GM19099 (cell line): Measurements from ENCODE around the gene ACMSD.

Experiments
- POLR2A ChIP-seq: IDR thresholded peaks from 3 replicates; pipeline ENCODE4 v1.6.1; 2011; ENCODE audit warnings: low read depth; ENCODE audit not compliant: insufficient read length; ENCODE audit errors: extremely low read depth

ACMSD gene

DNA sequence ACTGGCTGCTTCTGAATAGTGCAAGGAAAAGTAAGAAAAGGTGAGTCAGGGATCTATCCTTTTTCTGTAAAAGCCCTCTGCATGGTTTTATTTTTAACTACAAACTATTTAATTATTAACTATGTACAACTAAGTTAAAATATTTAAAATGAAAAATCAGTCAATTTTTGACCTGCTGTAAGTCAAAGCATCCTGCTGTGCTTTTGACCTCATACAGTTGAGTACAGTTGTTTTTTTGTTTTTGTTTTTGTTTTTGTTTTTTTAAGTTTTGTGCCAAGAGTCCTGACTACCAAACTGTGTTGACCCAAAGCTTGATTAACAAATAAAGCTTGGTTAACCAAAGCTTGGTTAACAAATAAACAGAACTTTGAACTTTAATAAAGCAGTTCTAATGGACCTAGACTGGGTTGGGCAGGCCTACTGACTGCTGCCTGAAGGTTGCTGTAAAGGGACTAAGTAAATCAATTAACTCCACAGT is at the start of gene ACMSD:
Gene ACMSD, plus strand, starts transcription at position 474 of the 478 bp plus-strand sequence. CDS start 67 bp downstream, outside the sequence.
- no peak for TF ChIP-seq POLR2A

DNA sequence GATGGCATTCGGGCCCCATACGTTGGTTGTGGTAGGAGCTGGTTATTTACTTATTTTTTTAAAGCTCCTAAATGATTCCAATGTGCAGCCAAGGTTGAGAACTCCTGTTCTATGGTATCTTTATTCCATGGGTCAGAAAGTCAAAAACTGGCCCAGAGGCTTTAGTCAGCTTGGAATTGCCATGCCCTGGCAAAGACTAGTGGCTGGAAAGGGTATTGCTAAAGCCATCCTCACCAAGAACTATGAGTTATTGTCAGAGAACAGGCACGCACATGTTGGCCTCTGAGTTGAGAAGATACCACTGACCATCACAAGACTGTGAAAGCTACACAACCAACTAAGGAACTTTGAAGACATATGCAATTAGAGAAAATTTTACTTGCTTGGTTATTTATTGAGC is 47.9 kb upstream of the ACMSD start:
- TF ChIP-seq POLR2A = no peak

DNA sequence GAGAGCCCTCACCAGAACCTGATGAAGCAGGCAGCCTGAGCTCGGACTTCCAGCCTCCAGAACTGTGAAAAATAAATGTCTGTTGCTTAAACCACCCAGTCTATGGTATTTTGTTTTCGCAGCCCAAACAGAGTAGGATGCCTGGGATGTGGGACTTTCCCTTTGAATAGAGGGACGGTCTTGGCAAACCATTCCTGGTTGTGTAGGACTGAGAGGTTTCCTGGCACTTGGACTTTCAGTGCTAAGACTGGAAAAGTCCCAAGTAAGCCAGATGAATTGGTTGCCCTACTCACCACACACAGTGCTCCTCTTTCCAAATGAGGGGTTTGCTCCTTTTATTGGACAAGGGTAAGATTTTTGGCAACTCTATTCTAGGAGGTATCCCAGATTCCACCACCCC is 46.8 kb upstream of the ACMSD start:
- TF ChIP-seq POLR2A = no peak

DNA sequence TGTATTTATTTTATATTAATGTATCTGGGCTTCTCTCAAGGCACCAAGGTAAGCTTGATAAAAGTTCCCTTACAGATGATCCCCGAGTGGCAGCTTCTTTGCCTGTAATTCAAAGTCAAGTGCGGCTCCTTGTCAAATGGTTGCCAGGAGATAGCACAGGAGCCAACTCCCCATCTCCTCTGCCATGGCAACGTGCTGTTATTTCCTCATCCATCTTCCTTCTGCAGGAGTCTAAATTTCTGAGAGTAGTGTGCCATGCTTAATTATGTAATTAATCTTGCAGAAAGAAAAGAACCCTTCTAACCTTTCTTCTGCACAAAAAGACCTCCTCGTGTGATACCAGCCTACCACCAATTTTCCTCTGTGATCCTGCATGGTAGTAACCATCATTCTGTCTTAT is 46.2 kb upstream of the ACMSD start:
- no peak for TF ChIP-seq POLR2A

DNA sequence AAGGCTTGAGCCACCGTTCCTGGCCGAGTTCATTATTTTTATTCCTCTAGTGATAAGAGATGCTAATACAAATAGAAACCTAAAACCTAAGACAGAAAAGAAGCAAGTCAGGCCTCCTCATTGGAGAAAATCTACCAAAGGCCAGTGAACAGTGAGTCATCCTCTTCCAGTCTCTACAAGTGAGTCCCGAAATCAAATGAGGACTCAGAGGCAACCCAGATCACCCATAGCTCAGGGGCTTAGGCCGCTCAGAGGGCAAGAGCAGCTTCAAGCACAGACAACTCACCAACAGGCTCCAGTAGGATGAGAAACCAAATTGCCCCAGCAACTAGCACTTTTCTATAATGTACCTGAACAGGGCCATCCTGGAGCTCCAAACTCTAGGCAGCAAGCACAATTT is 42.7 kb upstream of the ACMSD start:
- no peak for TF ChIP-seq POLR2A

DNA sequence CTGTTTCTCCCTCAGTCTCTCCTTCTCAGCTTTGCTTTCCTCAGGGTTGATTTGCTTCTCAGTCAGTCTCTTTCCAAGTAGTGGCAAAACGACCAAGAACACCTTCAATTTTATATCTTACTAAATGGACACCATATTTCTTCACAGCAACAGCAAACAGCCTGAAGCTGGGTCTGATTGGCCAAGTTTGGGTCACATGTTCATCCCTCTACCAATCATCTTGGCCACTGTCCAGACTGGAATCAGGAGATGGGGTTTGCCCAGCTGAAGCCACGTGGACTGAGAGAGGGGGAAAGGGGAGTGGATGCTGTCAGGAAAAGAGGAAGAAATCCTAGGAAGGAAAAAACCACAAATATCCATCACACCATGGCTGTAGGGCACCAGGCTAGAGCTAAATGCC is 42.0 kb upstream of the ACMSD start:
- no peak for TF ChIP-seq POLR2A

DNA sequence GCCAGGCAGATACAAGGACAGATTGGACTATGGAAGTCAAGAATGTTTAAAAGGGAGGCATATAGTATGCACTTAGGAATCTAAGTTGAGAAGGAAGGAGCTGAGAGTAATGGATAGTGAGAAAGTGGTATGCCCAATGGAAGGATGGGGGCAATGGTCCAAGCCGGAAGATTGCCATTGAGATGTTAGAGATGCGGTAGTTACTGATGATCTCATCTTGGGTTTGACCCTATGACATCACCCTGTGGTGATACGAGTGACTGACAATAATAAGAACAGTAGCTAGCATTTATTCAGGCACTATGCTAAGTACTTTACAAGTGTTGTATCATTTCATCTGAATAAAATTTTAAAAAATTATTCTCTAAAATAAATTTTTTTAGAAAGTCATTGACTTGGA is 38.5 kb upstream of the ACMSD start:
- TF ChIP-seq POLR2A = no peak

DNA sequence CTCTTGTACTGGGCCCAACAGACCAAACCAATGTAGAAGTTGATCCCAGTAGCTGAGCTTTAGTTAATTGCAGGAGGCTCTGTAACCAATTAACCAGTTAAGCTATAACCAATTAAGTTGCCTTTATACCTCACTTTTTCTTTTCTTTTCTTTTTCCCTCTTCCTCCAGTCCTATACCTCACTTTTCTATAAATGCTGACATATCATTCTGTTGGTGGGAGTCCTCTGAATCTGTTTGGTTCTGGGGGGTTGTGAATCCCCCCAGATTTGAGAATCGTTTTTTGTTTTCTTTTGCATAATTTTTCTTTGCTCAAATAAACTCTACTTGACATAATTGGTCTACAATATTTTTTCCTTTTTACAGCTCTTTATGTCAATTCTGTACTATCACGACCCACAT is 38.1 kb upstream of the ACMSD start:
- TF ChIP-seq POLR2A = no peak

DNA sequence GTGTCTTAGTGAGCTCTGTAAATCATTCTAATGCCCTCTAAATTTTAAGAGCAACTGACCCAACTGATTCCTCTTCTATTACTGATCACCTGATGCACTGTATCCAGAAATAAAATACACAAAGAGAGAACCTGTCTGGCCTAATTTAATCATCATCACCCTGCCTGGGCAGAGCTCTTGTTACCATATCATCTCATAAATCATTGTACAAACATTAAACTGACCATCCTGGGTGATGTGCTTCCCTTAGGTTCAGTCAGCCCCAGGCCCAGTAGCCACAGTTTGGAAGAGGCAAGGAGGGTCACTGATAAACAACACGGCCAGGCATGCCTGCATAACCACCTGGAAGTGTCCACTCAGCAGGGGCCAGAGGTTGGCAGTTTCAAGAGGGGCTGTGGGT is 22.7 kb upstream of the ACMSD start:
- TF ChIP-seq POLR2A = no peak

DNA sequence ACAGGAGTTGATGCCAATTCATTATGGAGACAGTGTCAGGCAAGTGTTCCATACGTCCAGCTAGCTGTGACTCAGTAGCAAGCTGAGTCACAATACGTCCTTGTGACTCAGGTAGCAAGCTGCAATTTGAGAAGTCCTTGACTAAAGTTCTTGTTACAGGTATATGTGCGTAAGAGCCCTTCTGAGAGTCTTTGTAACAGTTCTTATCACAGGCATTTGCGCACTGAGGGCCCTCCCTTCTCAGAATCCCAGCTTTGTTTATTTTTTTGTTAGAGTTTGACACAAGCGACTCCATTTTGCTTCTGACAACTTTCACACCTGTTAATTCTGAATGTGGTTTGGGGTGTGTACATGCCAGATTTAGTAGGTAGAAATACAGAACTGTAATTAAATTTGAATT is 20.1 kb upstream of the ACMSD start:
- TF ChIP-seq POLR2A = no peak

DNA sequence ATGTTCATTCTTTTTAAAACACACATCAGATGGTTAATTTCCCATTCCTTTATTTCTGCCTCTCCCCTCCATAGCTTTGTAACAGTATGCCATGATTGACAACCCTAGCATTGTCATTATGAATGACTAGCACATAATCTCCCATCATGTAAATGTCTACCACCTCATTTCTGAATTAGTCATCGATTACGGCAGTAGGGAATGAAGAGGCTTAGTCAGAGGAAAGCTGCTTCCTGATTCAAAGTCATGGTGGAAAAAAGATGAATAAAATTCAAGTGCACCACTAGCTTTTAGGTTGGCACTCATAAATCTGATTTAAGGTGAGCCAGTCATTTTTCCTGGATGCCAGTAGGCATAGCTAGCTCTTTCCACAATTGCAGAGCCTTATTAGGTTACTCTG is 19.1 kb upstream of the ACMSD start:
- no peak for TF ChIP-seq POLR2A

DNA sequence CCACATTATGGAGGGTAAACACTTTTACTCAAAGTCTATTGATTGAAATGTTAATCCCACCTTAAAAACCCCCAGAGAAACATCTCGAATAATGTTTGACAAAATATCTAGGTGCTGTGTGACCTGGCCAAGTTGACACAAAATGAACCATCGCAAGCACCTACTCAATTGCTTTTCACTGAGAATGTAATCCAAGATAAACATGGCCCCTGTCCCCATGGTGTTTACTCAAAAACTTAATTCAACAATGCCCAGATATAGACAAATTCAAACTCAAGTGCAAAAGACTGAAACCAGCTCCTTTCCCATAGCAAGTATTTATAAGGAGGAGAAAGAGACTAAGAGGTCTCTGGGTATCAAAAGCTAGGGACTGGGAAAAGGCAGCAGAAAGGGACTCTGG is 15.0 kb upstream of the ACMSD start:
- TF ChIP-seq POLR2A = no peak

DNA sequence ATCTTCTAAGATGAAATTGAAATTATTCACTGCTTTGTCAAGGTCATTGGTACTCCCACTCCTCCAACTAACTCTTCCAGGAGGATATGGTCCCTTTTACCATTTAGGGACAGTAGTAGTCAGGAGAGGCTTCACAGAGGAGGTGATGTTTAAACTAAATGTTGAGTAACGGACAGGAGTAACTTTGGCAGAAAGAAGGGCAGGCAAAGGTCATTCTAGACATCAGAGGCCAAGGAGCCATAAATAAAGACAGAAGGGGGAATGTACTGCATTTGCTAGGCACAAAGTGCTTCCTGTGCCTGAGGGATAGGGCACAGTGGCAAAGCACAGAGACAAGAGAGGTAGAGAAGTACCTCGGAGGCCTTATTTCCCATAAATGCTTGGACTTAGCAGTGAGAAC is 14.6 kb upstream of the ACMSD start:
- TF ChIP-seq POLR2A = no peak

DNA sequence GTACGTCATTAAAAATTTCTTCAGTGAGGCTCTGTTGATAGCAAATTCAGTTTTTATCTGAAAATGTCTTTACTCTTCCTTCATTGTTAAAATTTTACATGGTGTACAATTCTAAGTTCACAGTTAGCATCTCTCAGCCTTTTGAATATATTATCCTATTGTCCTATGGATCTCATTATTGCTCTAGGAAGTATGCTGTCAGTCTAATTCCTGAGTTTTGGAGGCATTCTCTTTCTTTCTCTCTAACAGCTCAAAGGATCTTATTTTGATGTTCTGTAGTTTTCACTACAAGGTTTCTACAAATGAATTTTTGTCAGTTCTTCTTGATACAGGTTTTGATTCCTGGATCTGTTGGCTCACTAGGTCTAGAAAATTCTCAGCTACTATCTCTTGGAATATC is 2.9 kb upstream of the ACMSD start:
- TF ChIP-seq POLR2A = no peak

DNA sequence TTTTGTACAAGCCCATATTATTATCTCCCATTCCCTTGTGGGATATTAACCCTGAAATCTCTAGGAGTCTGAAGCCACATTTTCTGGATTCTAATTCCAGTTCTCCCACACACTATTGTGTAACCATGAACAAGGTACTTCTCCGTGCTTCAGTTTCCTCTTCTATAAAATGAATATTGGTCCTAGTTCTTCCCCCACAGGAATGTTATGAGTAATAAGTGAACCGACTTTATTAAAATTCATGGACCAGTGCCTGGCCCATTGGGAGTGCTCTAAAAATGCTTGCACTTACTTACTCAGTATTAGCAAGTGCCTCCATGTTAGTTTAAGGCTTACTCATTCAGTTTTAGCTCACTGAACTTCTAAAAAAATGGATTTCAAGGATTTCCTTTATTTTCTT is 1.4 kb upstream of the ACMSD start:
- no peak for TF ChIP-seq POLR2A

DNA sequence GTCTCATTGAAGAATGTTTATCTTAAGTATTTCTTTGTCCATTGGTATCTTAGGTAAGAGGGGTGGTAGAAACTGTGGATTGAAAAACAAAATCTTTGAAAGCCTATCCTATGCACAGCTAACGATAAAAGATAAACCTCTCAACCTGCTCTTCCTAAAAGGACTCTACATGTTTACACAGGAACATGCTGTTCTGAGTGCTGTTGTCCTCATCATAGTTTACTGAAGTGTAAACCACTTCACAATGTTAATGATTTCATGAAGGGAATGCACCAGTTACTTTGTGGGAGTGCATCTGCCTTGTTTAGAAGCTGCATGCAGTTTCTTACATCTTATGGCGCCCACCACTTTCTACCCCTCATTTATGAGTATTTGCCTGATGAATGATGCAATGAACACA is 1.2 kb downstream of the ACMSD start:
- no peak for TF ChIP-seq POLR2A

DNA sequence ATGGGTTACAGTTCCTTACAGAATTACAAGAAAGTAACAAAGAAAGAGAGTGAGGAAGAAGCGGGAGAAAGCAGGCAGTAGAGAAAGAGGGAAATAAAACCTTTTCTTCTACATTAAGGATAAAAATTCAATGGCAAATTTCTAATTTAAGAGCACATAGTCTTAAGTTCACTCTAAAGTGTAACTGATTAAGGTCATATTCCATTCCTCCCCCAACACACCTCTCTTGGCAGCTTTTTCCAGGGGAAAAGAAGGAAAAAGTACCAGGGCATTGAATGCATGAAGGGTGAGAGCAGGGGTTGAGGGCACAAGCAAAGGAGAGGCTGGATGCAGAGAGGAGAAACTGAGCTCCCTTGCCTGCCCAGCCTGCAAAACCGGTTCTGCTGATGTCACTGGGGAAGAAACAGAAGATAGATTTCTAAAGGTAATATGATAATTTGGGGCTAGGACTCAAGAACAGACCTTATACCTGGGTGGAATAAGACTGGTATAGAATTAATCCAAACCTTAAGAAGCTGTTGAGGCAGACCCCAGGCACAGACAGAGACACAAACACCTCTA is 4.6 kb downstream of the ACMSD start:
- TF ChIP-seq POLR2A = no peak

DNA sequence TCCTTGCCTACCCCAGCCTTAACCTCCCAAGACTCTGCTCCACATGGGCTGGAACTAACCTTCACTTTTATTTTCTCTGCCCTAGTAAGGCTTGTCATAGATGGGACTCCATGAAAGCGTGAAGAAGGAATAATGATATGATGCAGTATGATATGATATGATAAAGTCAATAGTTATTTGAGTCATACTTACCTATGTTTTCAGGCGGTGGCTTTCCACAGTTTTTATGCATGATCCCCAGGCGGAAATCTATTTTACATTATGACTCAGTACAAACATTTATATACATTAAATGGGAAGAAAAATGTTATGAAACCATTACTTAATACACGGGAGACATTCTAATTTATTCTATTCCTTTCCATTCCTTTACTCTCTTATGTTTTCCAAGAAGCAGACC is 5.6 kb downstream of the ACMSD start:
- TF ChIP-seq POLR2A = no peak

DNA sequence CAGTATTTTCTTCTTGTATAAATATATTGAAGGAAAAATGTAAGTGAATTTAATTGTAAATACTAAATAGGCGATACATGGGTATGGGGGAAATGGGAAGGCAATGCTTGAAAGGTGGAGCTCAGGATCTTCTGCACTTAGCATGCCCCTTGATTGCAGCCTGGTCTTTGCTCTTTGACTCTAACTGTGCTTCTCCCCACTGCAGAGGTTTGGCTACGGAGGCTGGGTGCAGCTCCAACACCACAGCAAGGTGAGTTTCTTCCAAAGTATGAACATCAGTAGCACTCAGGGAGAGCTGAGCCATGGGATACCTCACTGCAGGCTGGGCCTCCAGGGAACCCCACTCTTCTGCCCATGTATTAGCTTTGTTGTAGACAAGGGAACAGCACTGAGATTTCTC is 6.6 kb downstream of the ACMSD start:
- no peak for TF ChIP-seq POLR2A

DNA sequence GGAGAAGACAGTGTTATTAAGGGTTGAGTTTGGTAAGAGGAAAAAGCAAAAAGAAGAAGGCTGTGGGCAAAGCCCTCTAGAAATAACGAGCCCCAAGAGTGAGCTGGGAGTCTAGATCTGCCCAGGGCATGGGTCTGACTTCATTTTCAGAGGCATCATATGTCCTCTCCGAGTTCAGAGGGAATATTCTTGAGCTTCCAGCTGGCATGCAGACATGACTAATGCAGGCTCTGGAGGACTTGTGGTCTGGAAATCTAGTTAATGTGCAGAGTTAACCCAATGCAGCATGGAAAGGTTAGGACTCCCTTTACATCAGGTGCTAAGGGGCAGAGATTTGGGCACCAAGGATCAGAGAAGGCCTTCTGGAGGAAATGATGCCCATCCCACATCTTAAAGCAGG is 7.3 kb downstream of the ACMSD start:
- TF ChIP-seq POLR2A = no peak
